ENCODE measurements around the gene TNFRSF1A.

TNFRSF1A gene

GRCh38 chr12:6363010-6363329, 21.1 kb upstream of the TNFRSF1A start:
- peak overlapping the region; percentile 45 for H3K4me2 ChIP-seq (ENCODE audit: low read depth, low read length, poor library complexity, severe bottlenecking)
- H3K9me2 ChIP-seq (replicated peaks; ENCODE audit: insufficient read depth, low read length) = no peaks in the 10 kb centered on the region
- H3K36me3 ChIP-seq (ENCODE audit: low read length) = no peaks in the 10 kb centered on the region
- H3K27ac ChIP-seq (ENCODE audit: low read depth, low read length) = no peak overlapping the region
- H4K20me1 ChIP-seq (ENCODE audit: low read depth, low read length) = no peaks in the 10 kb centered on the region
- H3K79me2 ChIP-seq (ENCODE audit: insufficient read depth, low read length) = no peaks in the 10 kb centered on the region
- TF ChIP-seq EZH2phosphoT487 (conservative IDR thresholded peaks at IDR 0.05; ENCODE audit: low read length) (no peak), CTCF (IDR thresholded peaks at IDR 0.05; ENCODE audit: insufficient read depth, low read length, poor library complexity, severe bottlenecking) (no peak)
- no peaks in the 10 kb centered on the region for H3K27me3 ChIP-seq (ENCODE audit: low read length)
- H3K4me3 ChIP-seq (ENCODE audit: insufficient read depth, low read length, poor library complexity, severe bottlenecking) = no peak overlapping the region
- H3K9me3 ChIP-seq (ENCODE audit: insufficient read depth, low read length) = no peaks in the 10 kb centered on the region
- no peaks in the 10 kb centered on the region for H3F3A ChIP-seq (ENCODE audit: insufficient read depth)
- H3K9ac ChIP-seq (ENCODE audit: low read length) = no peak overlapping the region
- no peak overlapping the region for H2AFZ ChIP-seq (ENCODE audit: low read depth, low read length, severe bottlenecking)

DNA sequence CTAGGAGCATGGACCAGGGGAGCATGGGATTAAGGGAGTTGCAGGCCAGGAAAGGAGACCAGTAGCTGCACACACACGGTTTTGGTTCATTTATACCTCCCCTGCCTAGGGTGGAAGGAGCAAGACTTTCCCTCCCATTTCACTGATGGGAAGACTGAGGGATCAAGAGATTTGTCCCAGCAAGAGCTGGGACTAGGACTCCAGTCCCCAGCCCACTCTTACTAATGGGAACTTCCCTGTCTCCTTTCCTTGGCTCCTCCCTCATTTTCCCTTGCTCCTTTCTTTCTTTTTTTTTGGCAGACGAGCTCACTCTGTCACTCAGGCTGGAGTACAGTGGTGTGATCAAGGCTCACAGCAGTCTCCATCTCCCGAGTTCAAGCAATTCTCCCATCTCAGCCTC, 20.5 kb upstream of the TNFRSF1A start:
- no peak overlapping the region for H3K27ac ChIP-seq (ENCODE audit: low read depth, low read length)
- no peaks in the 10 kb centered on the region for H4K20me1 ChIP-seq (ENCODE audit: low read depth, low read length)
- H3K27me3 ChIP-seq (ENCODE audit: low read length) = no peaks in the 10 kb centered on the region
- no peaks in the 10 kb centered on the region for H3K36me3 ChIP-seq (ENCODE audit: low read length)
- no peaks in the 10 kb centered on the region for H3K79me2 ChIP-seq (ENCODE audit: insufficient read depth, low read length)
- no peak overlapping the region for H2AFZ ChIP-seq (ENCODE audit: low read depth, low read length, severe bottlenecking)
- no peak overlapping the region for H3K9ac ChIP-seq (ENCODE audit: low read length)
- H3K9me2 ChIP-seq (replicated peaks; ENCODE audit: insufficient read depth, low read length) = no peaks in the 10 kb centered on the region
- H3K4me3 ChIP-seq (ENCODE audit: insufficient read depth, low read length, poor library complexity, severe bottlenecking) = no peak overlapping the region
- no peaks in the 10 kb centered on the region for H3F3A ChIP-seq (ENCODE audit: insufficient read depth)
- TF ChIP-seq EZH2phosphoT487 (conservative IDR thresholded peaks at IDR 0.05; ENCODE audit: low read length) (no peak), CTCF (IDR thresholded peaks at IDR 0.05; ENCODE audit: insufficient read depth, low read length, poor library complexity, severe bottlenecking) (no peak)
- H3K4me2 ChIP-seq (ENCODE audit: low read depth, low read length, poor library complexity, severe bottlenecking) = no peak overlapping the region
- no peaks in the 10 kb centered on the region for H3K9me3 ChIP-seq (ENCODE audit: insufficient read depth, low read length)

DNA sequence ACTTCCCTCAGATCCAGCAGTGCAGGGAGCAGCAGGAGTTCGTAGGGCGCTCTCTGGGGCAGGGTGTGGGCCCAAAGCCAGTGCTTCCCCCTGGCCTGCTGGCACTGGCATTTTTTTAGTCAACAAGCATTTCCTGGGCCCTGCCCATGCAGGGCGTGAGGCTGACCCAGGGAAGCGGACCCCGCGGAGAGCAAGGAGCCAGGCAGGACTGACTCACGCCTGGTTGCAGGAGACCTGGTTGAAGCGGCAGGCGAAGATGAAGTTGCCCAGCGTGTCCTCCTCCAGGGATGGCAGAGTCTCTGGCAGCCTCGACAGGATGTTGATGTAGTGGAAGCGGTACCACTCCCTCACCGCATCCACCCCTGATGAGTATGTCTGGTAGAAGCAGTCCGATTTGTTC, 20.0 kb upstream of the TNFRSF1A start:
- no peaks in the 10 kb centered on the region for H3K36me3 ChIP-seq (ENCODE audit: low read length)
- H3K9me3 ChIP-seq (ENCODE audit: insufficient read depth, low read length) = no peaks in the 10 kb centered on the region
- H2AFZ ChIP-seq (ENCODE audit: low read depth, low read length, severe bottlenecking) = no peak overlapping the region
- H3K79me2 ChIP-seq (ENCODE audit: insufficient read depth, low read length) = no peaks in the 10 kb centered on the region
- no peak overlapping the region for H3K27ac ChIP-seq (ENCODE audit: low read depth, low read length)
- no peak overlapping the region for H3K9ac ChIP-seq (ENCODE audit: low read length)
- no peak for TF ChIP-seq EZH2phosphoT487 (conservative IDR thresholded peaks at IDR 0.05; ENCODE audit: low read length)
- TF ChIP-seq CTCF (IDR thresholded peaks at IDR 0.05; ENCODE audit: insufficient read depth, low read length, poor library complexity, severe bottlenecking) = no peak
- H3K9me2 ChIP-seq (replicated peaks; ENCODE audit: insufficient read depth, low read length) = no peaks in the 10 kb centered on the region
- H3K4me3 ChIP-seq (ENCODE audit: insufficient read depth, low read length, poor library complexity, severe bottlenecking) = no peak overlapping the region
- H3K4me2 ChIP-seq (ENCODE audit: low read depth, low read length, poor library complexity, severe bottlenecking) = no peak overlapping the region
- H4K20me1 ChIP-seq (ENCODE audit: low read depth, low read length) = no peaks in the 10 kb centered on the region
- H3K27me3 ChIP-seq (ENCODE audit: low read length) = no peaks in the 10 kb centered on the region
- no peaks in the 10 kb centered on the region for H3F3A ChIP-seq (ENCODE audit: insufficient read depth)

Data from SU-DHL-6 (cell line).